Measurements from ENCODE around the gene REC114. TPM values are rescaled to one million over a fixed set of nuclear protein-coding genes. Genes with fewer than 3 reads are reported as not detected.

Gene REC114
- total and polyA plus RNA-seq, 10 of the 15 experiments (the other 5 are each of a cell fraction or from before 2014, with no cell fraction given) = not detected

GRCh38 chr15:73555080-73555479 is 112.1 kb downstream of the REC114 start:
- H3K79me2 ChIP-seq (ENCODE audit: control insufficient read depth, insufficient read depth, low read length) = no peaks in the 10 kb centered on the region
- no peaks in the 10 kb centered on the region for H3K4me1 ChIP-seq (ENCODE audit: control insufficient read depth, insufficient read depth, low read length)
- no peak overlapping the region for H3K4me2 ChIP-seq (ENCODE audit: control insufficient read depth, insufficient read depth)
- no peak overlapping the region for H2AFZ ChIP-seq (ENCODE audit: control insufficient read depth, low read depth, low read length)
- no peak for FAIRE-seq
- TF ChIP-seq CEBPB (IDR thresholded peaks at IDR 0.05; ENCODE audit: borderline replicate concordance in 1 of 2, low read depth in 2 of 2, low read length in 2 of 2) (no peak), SPI1 (IDR thresholded peaks at IDR 0.05; ENCODE audit: borderline replicate concordance, insufficient read depth, low read depth, low read length) (no peak), POU2F2 (IDR thresholded peaks at IDR 0.05; ENCODE audit: borderline replicate concordance, low read depth, low read length) (no peak), SRF (IDR thresholded peaks at IDR 0.05; ENCODE audit: low read depth in 2 of 2, low read length in 2 of 2) (no peak), EZH2 (IDR thresholded peaks at IDR 0.05; ENCODE audit: borderline replicate concordance, control insufficient read depth, low read depth, low read length) (no peak), CBX3 (IDR thresholded peaks at IDR 0.05; ENCODE audit: borderline replicate concordance, low read depth) (no peak), DPF2 (IDR thresholded peaks at IDR 0.05) (no peak)
- TF ChIP-seq, protein P1, sequence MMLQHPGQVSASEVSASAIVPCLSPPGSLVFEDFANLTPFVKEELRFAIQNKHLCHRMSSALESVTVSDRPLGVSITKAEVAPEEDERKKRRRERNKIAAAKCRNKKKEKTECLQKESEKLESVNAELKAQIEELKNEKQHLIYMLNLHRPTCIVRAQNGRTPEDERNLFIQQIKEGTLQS (IDR thresholded peaks at IDR 0.05; ENCODE audit: borderline replicate concordance, extremely low read depth, low read depth, low read length) = no peak
- no peak overlapping the region for H3K9ac ChIP-seq (ENCODE audit: control insufficient read depth, insufficient read depth, low read length)
- BruUV-seq (replicated peaks) = no TSS peak
- no peaks in the 10 kb centered on the region for H4K20me1 ChIP-seq (ENCODE audit: control insufficient read depth, insufficient read depth)
- WGBS (ENCODE audit: insufficient coverage, insufficient replicate concordance, low lambda C conversion rate, missing lambda C conversion rate) = 99% methylated on average over 4 of the region's 4 CpGs
- no peak overlapping the region for H3K4me3 ChIP-seq
- CTCF ChIA-PET = interaction anchor here (7.0 kb wide), 1 partner anchor 81 kb away, joined by 67 read pairs; no protein-coding TSS in a partner anchor
- no peaks in the 10 kb centered on the region for H3K27me3 ChIP-seq (replicated peaks in 1 of 2; ENCODE audit: control insufficient read depth in 2 of 2, insufficient read depth in 2 of 2, low read length in 1 of 2)
- ATAC-seq = no peak
- in situ Hi-C loops (cut with MboI) (no loop called here), intact Hi-C loops (cut with micrococcal nuclease; ENCODE audit: unreplicated experiment) (loop anchor here (5.0 kb wide), 1 partner anchor 248 kb away; no protein-coding TSS in a partner anchor)
- peaks cover 0 to 9% of the 10 kb centered on the region in 2 experiments; a peak in 2 of 4 replicates for H3K36me3 ChIP-seq (ENCODE audit: control insufficient read depth in 2 of 2, insufficient read depth in 2 of 2, low read length in 1 of 2)
- RAD21 ChIA-PET (ENCODE audit: unreplicated experiment) = no interaction called here
- H3K27ac ChIP-seq (ENCODE audit: control insufficient read depth, insufficient read depth) = no peak overlapping the region
- no peak for DNase-seq (ENCODE audit: low read depth, low spot score)
- POLR2A ChIA-PET = no interaction called here
- H3K9me3 ChIP-seq (replicated peaks; ENCODE audit: control insufficient read depth, insufficient read depth, low read length) = no peaks in the 10 kb centered on the region
- SMC1A ChIA-PET (ENCODE audit: uncharacterized antibody, unreplicated experiment) = no interaction called here

Data from GM12878 (cell line).